GM10248 (cell line): ENCODE results near the gene DACH2.

Experiments
- CTCF ChIA-PET: fragments of 300-600 bp; sonication (Branson Sonifier 250); formaldehyde crosslinking; extraction: SDS; loops from one replicate; lab custom pipeline; 2021; ENCODE audit warnings: antibody characterized with exemption; lab: Yijun Ruan, JAX
- POLR2A ChIA-PET: fragments of 350-650 bp; sonication (Branson Sonifier 250); formaldehyde crosslinking; extraction: SDS; loops from one replicate; lab custom pipeline; 2020; ENCODE audit warnings: antibody characterized with exemption; lab: Yijun Ruan, JAX
- DNase-seq: peaks from one replicate; pipeline ENCODE4 v3.0.0; 2012; ENCODE audit errors: extremely low spot score
- CTCF ChIP-seq: IDR thresholded peaks from 2 replicates; pipeline ENCODE4 v1.5.1; 2012; ENCODE audit warnings: mild to moderate bottlenecking, low read depth; ENCODE audit errors: extremely low read depth, missing control alignments, control extremely low read depth

Gene DACH2

DNA sequence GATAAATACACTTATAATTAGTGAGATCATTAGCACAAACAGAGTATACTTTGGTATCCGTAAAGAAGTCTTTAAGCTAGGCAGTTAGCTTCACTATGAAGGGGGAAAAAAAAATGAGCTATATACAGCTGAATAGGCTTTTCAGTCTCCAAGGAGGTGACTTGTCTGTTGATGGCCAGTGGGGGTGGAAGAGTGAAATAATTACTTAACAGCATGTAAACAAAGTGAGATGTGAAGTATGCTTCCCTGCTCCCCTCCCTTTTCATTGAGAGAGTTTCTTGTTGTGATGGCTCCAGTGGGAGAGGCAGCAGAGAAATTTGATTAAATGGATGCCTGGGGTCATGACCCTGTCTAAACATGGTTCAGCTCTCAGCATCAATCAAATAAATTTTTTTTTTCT, 180.9 kb downstream of the DACH2 start:
- ChIA-PET CTCF (no interaction called here), POLR2A (no interaction called here)
- no peak for TF ChIP-seq CTCF
- DNase-seq = no peak

- ChIA-PET CTCF (interaction anchor here (0.6 kb wide), 1 partner anchor 10 kb away, joined by 3 read pairs; no protein-coding TSS in a partner anchor), POLR2A (no interaction called here)
- TF ChIP-seq CTCF = no peak
- no peak for DNase-seq
These were observed 200.4 kb downstream of the DACH2 start for GRCh38 chrX:86348669-86349068.

DNA sequence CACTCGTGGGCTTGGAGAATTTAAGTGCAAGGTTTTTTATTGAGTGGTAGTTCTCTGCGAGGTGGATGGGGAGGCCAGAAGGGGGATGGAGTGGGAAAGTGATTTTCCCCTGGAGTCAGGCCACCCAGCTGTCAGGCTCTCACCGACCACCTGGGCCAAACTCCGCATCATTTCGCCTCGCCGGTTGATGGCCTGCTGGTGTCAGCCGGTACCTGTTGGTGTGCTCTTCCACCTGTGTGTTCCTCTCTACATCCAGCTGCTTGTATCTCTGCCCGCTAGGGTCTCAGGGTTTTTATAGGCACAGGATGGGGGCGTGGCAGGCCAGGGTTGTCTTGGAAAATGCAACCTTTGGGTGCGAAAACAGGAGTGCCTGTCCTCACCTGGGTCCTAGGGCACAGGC, 200.9 kb downstream of the DACH2 start:
- TF ChIP-seq CTCF = no peak
- ChIA-PET CTCF (interaction anchor here (0.6 kb wide), 1 partner anchor 10 kb away, joined by 3 read pairs; no protein-coding TSS in a partner anchor), POLR2A (no interaction called here)
- DNase-seq = no peak

GRCh38 chrX:86369847-86370630, 221.8 kb downstream of the DACH2 start:
- no peak for TF ChIP-seq CTCF
- ChIA-PET POLR2A (no interaction called here), CTCF (no interaction called here)
- no peak for DNase-seq

DNA sequence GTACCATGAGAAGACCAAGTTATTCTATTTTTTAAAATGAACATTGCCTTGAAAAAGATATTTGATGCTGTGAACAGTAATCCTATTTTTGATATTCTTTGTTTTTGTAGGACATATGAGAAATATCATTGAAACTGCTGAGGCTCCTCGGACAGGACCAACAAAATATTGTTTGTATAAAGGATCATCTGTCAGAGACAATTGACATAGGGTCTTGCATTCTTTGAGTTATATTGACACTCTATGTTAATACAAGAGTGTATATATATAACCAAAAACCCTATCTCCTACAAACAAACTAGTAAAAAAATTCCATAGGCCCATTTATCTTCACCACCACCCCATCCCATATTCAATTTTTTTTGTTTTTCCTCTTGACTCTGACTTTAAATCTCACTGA, 222.7 kb downstream of the DACH2 start:
- CTCF ChIA-PET = no interaction called here
- DNase-seq = no peak
- POLR2A ChIA-PET = no interaction called here
- no peak for TF ChIP-seq CTCF

GRCh38 chrX:86379209-86379608, 231.0 kb downstream of the DACH2 start:
- POLR2A ChIA-PET = no interaction called here
- no peak for TF ChIP-seq CTCF
- no peak for DNase-seq
- CTCF ChIA-PET = no interaction called here
